GM21390 (cell line): ENCODE data around the gene IKZF1.
A peak's percentile ranks its signal among the peaks of the same experiment; 100 is the strongest.

Source experiments
- ATAC-seq: cut with Tn5 transposase; IDR thresholded peaks from one replicate; pipeline ENCODE4 v1.9.1; 2021; ENCODE audit not compliant: unreplicated experiment

Gene IKZF1

GRCh38 chr7:50307368-50308032 lies 3.0 kb downstream of the IKZF1 start:
- ATAC-seq: peak; percentile 28

DNA sequence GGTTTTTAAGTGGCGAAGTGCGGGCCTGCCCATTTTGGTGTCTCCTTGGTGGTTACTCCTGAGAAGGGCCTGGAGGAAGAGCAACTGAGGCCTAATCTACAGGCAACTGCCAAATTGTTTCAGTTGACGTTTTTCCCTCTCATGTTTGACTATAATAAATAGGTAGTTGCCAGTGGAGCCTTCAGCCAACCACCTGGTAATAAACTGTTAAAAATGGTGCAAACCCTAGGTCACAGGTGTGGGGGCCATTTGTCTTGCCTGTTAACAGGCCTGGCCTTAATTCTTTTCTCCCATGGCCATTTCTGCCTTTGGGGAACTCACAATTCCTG lies 3.7 kb downstream of the IKZF1 start:
- ATAC-seq: no peak

DNA sequence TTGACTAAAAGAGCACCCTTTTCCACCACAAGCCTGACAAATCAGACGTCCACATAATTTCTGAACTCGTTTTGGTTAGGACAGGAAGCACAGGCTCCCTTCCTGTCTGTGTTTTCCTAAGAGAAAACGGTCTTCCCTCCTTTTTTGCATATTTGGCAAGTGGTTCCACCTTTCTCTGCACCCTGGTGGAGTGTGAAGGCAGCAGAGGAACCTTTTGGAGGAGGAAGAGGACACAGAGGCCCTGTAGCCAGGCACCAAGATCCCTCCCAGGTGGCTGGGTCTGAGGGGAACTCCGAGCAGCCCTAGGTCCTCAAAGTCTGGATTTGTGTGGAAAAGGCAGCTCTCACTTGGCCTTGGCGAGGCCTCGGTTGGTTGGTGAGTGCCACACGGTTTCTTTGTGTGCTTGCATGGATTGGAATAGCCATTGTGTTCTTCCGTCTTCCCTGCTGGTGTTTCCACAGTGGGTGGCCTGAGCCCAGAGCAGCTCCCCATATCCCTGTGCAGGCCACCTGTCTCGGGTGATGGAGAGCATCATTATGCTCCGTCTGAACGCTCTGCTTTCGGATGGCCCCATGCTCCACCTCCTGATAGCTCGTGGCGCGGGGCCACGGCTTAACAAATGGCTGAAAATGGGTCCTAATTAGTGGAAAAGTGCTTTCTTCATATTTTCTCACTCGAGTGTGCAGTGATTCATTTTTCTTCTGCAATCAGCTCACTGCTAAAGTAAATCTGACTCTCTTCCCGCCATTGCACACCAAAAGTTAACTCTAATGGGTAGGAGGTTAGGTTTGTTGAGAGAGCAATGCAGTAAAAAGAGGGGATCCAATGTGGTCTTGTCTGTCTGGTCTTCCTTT lies 4.2 kb downstream of the IKZF1 start:
- ATAC-seq: no peak

DNA sequence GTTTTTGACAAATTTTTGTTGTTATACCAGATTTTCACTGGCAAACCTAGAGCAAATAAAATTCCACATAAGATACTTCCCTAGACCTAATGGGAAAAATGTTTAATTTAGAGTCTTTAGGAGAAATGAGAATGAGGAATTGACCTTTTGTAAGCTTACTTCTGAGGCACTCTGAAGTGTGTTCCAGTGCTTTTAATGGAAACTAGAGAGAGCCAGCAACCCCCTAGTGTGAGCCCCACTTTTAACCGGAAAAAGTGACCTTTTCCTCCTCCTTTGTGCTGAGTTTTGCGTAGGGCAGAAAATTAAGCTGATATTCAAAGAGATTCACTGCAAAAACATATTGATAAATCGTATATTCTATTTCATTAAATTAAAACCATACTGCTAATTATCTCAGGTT lies 5.2 kb downstream of the IKZF1 start:
- ATAC-seq: no peak

- ATAC-seq: no peak
Observed at GRCh38 chr7:50310361-50310760, 5.8 kb downstream of the IKZF1 start.

GRCh38 chr7:50310956-50311355 lies 6.4 kb downstream of the IKZF1 start:
- ATAC-seq: no peak

- ATAC-seq: no peak
Observed at GRCh38 chr7:50312250-50313162, 8.0 kb downstream of the IKZF1 start.

DNA sequence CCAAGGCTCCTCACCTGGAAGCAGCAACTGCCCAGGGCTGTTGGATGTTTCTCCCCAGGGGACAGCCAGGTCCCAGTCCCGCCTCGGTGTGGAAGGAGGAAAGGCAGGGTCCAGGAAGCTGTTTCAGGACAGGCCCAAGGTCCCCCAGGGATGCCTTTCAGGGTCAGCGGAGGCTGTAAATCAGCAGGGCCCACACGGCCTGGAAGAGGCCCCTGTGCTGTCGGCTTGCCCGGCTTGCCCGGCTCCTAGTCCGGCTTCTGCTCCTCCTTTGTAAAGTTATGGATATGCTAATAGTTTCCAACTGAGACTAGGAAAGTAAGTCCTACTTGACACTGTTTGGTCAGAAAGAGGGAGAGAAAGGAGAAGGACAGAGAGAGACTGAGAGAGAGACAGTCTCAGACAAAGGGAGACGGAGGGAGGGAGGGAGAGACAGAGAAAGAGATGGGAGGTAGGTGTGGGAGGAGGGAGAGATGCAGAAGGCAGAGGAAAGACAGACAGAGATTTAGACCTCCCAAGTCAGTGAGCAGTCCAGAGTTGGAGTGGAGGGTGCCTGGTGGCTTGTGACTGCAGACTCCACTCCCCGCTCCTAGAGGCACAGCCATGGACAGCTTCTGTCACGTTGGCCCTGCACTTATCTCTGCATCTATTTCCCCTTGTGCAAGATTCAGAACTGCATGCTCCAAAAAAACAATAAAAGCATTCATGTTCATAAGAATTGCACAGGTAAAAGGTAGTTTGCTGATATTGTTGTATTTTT lies 10.5 kb downstream of the IKZF1 start:
- no peak for ATAC-seq

DNA sequence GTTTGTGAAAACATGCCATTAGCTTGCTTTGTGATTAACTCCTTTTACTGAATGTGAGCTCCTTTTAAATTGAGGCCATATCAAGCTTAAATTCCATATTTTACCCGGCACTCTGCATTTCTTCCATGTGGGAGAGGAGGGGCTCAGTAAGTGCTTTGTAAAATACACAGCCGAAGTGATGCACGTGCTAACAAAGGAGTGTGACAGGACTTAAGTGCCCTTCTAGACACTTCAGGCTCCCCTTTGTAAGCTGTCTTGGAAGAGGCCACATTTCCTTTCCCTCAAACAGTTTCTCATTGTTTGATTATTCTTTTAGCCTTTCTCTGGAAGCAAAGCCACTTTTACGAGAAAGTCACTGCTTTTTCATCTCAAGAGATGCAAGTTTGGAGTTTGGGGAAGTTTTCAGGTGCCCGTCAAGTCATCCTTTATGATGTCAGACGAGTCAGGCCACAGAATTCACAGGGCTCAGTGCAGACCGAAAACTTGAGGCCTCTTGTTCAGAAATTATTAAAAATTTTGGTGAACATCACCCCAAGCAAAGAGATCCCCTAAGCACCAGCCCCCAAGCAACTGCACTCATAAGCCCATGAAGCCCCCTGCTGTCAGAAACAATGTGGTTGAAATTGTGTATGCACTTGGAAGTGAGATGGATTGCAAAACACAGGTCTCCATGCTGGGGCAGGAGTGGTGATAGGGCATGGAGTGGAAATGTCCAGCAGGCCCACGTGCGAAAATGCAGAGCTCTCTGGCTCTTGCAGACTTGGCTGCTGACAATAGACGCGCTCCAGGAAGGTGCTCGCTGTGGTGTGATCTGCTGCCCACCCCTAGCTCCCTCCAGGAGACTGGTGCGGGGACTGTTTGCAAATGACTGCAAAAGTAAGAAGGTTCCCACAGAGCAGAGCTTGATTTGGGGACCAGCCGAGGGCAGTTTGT lies 11.5 kb downstream of the IKZF1 start:
- no peak for ATAC-seq

DNA sequence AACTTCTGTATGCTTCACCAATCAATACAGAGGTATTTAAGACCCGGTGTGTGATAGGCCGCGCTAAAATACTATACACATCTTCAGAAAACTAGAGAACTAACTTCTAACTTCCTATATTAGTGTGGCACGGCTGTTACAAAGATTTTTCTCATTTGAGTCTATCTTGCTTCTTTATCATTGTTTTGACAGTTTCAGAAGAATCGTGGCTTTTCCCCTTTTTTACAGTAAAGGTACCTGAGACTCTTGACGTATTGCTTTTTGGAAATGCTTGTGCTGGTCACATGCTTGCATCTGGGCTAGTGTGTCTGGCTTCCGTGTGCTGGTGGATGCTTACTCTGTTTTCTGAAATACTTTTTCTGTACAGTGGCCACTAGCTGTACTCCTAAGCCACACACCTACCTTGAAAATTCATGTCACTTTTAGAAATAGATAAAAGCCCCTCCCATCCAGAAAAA lies 12.7 kb downstream of the IKZF1 start:
- ATAC-seq: peak; percentile 69

DNA sequence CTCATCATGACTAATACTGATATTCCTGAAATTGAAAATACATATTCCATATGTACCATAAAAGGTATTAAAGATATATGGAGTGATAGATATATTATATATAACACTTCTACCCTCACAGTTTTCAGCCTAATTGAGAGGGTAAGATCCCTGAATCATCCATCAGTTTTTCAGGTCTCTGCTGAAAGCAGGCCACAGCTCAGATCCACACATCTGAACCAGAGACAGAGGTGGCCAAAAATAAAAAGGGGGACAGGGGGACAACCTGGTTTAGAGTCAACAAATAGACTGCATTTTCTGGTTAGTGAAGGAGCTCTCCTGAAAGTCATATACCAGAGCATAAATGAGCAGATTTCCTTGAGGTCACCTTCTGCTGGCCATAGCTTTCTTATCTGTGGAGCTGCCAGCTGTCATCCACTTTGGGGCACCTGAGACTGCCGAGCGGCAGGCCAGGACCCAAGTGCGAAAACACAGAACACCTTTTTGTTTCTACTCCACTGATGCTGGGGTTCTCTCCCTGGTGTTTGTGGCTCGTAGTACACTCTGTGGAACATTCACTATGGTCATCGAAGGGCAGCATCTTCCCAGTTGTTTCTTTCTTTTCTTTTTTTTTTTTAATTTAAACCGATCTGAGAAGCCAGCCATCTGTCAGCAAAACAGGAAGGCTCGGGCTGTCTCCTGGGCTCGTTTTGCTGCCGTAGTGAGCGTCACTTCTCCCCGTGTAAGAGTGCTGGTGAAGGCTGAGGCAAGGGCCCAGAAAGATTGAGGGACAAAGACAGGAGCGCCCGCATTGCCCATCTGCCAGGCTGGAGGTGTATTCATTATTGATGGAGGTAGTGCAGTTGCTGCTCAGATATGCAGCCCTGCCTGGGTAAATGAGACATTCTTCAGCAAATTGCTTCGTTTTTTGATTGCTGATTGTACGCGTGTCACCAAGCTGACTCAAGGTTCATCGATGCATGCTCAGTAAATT lies 13.5 kb downstream of the IKZF1 start:
- peak; percentile 1 for ATAC-seq

DNA sequence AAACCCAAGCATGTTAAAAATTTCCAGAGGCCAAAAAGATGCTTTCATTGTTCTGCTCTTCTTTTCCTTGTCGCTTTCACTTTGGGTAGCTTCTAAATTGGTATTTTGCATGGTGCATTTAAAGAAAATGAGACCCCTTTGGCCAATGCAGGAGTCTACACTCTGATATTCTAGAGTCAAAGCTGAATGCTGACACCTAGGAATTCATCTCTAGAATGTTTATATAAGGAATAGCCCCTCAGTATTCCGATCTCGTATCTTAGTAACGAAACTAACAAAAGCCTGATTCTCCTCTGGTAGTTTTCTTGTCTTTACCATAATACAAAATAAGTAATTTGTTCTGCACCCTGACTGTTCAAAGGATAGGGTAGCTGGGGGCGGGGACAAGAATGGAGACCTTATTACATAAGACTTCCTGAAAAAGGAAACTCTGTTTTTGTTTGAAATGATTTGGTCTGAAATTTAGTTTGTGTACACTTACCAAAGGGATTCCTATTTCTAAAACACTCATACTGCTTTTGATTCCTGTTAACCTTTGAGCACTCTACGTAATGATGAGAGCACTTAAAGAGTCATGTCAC lies 17.1 kb downstream of the IKZF1 start:
- ATAC-seq: no peak

- no peak for ATAC-seq
Observed at GRCh38 chr7:50324113-50324512, 19.6 kb downstream of the IKZF1 start.

DNA sequence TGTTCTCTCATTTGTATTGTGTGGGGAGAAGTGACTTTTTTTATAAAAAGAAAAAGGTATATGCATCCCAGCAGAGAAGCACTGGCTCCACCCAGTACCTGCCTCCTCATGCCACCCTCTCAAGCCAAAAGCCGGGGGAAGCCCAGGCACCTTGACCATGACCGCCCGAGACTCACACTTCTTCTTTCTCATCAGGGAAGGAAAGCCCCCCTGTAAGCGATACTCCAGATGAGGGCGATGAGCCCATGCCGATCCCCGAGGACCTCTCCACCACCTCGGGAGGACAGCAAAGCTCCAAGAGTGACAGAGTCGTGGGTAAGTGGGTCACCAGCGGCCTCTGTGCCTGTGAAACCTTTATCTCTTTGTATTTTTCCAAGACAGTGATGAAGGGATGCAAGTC lies 22.9 kb downstream of the IKZF1 start:
- ATAC-seq: peak; percentile 24

DNA sequence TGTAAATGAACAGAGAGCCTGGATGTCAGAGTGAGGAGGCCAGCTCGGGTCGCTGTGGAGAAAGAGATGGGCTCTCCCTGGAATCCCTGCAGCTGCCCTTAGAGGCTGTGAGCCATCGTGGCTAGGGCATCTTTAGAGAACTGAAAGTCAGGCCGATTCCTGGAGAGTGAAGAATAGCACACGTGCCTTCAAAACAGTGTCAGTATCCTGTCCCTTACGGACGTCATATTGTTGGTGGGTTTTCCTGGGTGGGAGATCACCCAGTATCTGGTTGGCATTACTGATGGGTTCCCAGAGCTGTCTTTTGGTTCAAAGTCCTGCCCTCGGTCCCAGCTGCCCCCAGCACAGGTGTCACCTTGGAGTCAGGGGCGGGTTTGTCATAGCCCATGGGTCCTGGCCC lies 25.3 kb downstream of the IKZF1 start:
- peak; percentile 23 for ATAC-seq

DNA sequence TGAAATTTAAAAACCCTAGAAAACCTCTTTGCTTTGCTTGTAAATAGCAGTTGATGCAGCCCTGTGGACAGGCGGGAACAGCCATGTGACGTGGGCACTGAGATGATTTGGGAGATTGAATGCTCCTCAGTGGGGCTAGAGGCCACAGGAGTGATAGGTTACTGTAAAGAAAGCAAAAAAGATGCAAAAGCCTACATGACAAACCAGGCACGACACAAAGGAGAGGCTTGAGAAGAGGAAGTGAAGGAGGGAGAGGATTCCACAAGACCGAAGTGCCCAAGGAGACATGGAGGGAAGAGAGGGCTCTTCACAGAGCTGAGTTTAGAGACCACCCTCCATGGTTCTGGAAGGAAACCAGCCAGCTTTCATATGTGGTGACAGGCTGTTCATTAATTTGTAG lies 25.7 kb downstream of the IKZF1 start:
- ATAC-seq: no peak

DNA sequence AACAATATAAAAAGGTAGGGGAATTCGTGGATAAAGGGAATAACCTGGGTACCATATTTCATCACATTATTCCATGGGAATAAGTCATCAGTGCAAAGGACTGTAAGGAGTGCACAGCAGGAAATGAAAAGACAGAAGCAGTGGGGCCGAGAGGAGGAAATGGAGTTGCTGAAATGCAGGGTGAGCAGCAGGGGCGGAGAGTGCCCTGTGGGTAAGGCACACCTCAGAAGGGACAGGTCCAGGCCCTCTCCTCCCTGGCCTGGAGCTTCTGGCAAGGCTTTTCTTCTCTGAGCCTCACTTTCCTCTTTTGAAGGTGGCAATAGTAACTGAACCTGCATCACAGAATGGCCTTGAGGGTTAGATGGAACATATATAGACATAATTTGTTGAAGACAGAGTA lies 26.2 kb downstream of the IKZF1 start:
- no peak for ATAC-seq

GRCh38 chr7:50331564-50332208 lies 27.2 kb downstream of the IKZF1 start:
- peak; percentile 65 for ATAC-seq
